ENCODE results near the gene GTF2F2.
A peak's percentile ranks its signal among the peaks of the same experiment; 100 is the strongest.
"Not testable (repeated sequence)": the region's sequence is repeated elsewhere in the genome, so short reads cannot be mapped to it uniquely, and the experiment has no call there.

The GTF2F2 gene

DNA sequence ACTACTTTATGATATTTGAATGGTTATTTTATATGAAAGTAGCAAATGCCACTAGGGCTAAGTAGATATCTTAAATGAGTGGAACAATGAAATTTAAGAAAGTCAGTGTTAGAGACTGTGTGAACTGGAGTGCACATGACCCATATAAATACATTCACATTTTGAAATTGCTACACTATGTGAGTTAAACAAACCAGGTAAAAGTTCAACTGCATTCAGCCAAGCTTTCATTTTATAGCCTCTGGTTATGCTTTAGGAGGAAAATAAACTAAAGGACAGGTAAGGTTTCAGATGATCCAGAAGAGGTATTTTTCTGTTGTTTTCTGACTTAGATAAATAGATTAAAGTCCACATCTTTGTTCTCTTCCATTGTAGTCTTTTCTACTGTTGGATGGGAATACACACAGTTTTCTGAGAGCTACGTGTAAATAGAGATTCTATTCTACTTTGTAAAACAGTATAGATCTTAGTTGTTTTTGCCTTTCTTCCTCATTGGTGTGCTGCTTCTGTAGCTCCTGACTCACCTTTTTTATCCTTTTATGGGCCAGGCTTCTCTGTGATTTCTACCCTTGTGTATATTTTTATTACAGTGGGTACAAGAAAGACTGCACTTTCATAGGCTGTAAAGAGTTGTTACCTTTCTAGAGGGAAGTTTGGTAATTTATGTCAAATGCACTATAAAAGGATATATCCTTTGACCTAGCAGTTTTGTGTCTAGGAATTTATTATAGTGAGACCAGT is 135.1 kb downstream of the GTF2F2 start:
- DNase-seq (ENCODE audit: low read depth in 2 of 2), result no peak

DNA sequence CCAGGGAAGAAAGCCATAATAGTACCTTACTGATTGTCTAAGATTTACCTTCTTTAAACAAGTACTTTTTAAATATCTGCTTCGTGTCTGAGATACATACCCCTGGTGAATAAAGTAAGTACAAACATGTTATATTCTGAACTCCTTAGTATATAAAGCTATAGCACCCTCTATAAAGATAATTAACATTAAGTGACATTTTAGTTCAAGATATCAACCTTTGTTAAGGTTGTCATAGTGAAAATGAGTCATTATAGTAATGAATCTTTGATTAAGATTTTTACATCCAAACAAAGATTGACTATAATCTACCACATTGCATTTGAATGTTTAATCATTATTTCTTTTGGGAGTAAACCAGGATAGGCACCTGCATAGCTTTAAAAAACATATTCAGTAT is 135.9 kb downstream of the GTF2F2 start:
- no peak for DNase-seq (ENCODE audit: low read depth in 2 of 2)

DNA sequence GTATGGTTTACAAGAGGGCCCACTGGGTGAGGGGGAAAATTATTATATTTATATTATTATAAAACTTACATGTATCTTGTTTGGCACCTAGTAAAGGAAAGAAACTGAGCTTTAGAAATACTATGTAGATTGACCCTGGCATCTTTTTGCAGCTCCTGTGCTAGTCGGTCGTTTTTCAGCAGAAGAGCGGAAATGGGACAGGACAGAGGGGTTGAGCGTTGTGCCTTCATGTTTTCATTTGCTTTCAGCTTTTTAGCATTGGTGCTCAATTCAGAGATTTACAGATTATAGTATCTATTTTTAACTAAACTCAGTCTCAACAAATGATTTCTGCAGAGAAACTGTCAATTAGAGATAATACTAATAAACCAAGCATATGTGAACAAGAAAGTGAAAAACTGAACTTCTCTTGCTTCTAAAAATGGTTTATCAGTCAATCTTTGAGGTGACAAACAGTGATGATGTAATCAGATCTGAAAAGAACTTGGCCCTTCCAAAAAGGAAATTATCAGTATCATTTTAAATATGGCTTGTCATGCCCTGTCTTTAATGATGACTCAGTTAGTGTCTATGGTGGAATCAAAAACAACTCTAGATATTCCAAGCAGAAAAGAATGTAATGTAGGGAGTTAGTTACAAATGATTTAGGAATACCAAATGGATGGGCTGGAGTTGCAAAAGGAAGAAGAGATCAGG is 137.5 kb downstream of the GTF2F2 start:
- no peak for DNase-seq (ENCODE audit: low read depth in 2 of 2)

DNA sequence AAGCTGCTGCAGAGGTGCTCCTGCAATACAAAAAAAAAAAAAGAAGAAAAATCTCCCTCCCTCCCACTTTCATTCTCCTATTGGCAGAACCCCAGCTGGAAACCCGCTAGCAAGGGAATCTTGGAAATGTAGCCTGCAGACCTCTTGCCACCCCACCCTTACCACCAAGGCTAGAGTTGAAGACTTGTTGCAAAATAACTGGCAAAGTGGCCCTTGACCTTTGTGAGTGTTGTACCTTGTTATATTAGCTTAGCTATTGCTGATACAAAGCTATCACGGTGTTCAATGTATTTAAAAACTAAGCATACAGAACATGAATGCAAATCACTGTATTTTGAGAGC is 138.0 kb downstream of the GTF2F2 start:
- DNase-seq (ENCODE audit: low read depth in 2 of 2), result no peak

DNA sequence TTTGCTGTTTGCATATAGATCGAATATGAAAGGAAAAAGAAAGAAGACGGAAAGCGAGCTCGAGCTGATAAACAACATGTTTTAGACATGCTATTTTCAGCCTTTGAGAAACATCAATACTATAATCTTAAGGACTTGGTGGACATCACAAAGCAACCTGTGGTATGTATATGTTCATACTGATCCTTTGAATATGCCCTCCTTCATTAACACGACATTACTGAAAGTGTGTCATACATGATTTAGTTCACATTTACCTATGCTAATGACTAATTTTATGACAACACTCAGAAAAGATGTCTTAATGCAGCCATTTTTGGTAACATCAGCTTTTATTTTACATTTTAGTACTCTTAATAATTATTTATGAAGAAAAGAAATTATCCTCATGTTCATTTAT is 146.9 kb downstream of the GTF2F2 start:
- DNase-seq (ENCODE audit: low read depth in 2 of 2), result no peak

DNA sequence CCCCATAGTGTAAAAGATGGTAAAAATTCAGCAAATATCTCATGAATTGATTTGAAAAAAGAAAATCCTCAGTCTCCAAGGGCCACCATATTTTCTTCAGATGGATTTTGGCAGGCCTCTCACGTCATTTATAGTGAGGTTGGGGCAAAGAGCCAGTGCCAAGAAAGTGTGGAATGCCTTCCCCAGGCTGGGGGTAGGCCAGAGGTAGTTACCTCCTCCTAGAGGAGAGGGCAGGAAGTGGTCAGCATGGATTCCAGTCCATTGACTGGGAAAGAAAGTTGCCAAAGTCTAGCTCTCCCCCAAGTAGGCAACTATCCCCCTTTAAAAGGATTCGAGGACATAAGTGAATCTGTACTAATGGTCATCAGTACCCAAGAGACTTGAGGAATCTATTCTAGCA is 148.9 kb downstream of the GTF2F2 start:
- no peak for DNase-seq (ENCODE audit: low read depth in 2 of 2)

DNA sequence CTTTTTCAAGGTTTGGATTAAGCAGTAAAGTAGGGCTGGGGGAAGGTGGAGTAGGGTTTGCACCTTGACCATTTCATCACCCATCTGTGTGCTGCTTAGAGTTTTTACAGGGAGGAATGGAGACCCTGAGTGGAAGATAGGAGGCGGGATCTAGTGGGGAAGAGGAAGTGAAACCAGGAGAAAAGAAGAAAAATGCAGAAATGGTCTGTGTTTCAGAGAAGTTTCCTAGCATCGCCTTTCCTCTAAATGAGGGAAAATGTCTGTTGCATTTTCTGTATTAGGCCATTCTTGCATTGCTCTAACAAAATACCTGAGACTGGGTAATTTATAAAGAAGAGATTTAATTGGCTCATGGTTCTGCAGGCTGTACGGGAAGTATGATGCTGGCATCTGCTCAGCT is 156.6 kb downstream of the GTF2F2 start:
- DNase-seq (ENCODE audit: low read depth in 2 of 2), result no peak

DNA sequence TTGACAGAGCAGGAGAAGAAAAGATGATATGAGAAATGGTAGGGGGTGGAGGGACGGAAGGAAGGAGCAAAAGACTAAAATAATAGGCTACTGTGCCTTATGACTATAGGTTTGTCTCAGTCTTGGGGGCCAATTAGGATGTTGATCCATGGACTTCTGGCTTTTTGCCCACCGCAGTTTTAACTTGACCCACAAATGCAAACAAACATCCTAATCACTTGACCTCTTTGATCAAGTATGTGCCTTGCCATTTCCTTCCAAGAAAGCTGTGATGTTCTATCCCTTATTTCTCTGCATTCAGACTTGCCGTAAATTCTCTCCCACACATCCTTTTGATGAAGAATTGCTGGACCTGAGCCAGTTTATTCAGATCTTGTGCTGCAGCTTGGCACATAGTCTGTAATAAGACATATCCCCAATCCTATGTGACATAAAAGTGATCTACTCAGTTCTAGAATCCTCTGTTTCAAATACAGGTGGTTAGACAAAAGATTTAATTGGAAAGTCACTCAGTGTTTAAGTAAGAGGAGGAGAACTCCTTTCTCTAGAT is 157.9 kb downstream of the GTF2F2 start:
- no peak for DNase-seq (ENCODE audit: low read depth in 2 of 2)

DNA sequence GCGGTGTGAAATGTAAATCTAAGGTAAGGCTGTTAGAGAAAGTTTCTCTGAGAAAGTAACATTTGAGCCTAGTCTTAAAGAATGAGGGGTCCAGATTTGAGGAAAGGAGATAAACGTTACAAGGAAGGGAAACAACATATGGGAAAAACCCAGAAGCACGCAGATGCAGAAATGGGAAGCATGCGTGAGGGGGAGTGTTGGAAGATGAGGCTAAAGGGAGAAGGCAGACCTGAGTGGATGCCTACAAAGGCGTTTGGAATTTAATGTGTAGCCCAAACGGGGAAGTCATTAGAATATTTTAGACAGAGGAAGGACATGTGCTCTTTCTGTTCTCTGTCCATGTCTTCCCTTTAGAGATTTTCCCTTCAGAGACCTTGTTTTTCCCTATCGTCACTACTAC is 159.7 kb downstream of the GTF2F2 start:
- DNase-seq (ENCODE audit: low read depth in 2 of 2), result no peak

DNA sequence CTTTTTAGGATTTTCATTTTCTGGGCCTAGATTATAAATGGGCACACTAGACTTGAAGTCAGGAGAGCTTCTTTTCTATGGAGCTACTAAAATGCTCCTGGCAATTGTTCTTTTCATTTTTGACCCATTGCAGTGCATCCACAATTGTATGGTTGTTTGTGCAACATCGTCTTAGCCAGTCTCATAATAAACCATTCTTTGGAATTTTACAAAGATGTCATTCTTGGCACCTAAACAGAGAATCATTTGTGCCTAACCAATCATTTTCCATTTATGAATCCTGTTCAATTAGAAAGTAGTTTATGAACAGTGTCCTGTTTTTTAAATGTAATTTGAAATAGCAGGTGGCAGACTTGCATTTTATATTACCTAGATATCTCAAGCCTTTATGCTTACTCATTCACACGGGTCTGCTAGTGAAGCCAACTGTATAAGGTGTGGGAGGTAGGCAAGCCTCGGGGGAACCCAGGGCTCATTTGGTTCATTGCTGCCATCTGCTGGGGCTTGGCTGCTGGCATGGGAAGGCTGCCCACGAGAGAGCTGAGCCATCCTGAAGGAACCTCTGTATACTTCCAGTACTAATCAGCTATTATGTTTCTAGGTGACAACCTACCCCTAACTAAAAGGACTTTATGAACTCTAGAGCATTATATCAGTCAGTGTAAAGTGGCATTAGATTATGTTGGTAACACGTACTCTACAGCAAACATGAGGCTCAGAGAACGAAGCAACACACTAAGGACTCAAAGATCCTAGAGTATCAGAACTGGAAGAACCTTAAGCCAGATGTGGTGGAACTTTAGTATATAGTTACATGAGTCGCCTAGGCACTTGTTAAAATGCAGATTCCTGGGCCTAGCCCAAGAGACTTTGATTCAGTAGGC is 160.7 kb downstream of the GTF2F2 start:
- peak; percentile 45 to 47 for DNase-seq (ENCODE audit: low read depth in 2 of 2)

DNA sequence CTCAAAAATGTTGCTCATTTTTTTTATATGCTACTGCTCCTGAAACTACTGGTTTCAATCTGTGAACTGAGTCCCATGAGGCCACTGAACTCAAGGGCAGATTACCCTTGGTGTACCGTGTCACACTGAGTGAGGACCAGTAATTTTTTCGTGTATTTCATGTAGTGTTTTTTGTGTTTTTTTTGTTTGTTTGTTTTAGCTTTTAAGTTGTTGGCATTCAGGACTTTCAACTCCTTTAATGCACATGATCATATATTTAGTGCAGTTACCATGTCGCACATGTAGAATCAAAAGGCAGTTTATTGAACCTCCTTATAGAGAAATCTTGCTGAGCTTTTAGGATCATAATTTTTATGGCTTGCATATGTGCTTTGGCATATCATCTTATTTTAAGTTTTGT is 162.7 kb downstream of the GTF2F2 start:
- no peak for DNase-seq (ENCODE audit: low read depth in 2 of 2)

DNA sequence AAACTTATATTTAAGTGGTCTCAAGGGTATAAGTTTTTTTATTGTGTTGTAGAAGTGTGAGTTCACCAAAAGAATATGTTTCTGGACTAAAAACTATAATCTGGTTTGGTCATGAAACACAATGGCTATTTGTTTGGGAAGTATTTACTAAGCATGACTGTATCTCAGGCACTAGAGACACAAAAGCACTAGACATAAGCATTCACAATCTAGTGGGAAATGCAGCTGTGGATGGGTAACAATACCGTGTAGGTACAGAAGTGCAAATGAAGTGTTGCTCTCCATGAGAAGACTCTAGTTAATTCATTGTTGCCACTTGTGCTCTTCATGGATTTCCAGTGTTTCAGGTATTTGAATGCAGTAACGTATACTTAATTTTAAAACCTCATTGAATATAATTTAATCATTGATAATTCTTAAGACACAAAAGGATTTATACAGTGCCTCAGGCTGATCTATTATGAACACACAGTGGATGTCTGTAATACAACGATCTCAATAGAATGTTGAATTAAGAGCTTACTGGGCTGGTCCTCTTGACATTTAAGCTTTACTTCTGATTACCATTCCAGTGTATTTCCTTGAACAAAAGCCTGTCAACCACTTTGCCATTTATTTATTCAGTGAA is 169.7 kb downstream of the GTF2F2 start:
- no peak for DNase-seq (ENCODE audit: low read depth in 2 of 2)

DNA sequence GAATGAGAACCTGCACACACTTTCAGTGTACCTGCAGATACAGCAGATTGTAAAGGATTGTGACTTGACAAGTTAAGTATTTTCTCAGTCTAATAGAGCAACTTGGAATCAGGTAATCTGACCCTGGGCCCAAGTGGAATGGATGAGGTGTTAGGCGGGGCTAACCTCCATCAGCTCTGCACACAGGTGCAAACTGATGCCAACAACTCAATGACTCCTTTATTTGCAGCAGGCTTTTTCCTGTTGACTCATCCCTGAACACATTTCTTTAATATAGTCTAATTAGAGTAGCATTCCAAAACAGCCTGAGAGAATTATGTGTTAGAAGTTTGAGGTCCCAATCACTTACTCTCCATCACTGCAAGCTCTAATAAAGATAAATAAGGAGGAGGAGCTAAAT is 171.9 kb downstream of the GTF2F2 start:
- DNase-seq (ENCODE audit: low read depth in 2 of 2), result no peak

DNA sequence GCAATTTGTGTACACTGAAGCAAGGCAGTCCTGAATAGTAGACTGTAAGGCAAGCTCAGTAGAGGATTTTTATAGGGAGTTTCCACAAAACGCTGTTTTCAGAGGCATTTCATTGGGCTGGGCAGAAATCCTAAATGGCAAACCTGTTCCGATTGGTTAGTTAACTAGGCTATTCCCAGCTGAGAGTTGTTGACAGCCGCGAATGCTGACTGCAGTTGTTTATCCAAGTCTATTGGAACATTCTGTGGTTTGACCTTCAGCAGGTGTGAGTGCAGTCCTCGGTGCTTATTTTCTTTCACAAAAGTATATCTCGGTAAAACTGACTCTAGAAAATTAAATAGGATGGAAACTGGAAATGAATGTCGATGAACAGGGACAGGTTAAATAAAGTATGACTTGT is 175.2 kb downstream of the GTF2F2 start:
- no peak for DNase-seq (ENCODE audit: low read depth in 2 of 2)

DNA sequence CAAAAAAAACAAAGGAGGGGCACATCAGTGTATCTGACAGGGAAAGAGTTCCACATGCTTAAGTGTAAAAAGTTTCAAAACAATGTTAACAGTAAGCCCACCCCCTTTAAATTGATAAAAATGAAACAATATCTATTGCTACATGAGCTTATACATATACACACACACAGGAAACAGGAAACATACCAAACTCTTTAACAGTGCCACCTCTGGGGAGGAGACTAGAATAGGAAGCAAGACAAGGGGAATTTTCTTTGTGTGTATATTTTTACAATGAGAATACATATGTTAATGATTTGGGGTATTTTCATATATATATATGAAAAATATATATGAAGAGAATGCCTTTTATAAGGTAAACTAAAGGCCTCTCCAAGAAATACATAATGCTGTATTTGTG is 175.9 kb downstream of the GTF2F2 start:
- DNase-seq (ENCODE audit: low read depth in 2 of 2), result no peak

DNA sequence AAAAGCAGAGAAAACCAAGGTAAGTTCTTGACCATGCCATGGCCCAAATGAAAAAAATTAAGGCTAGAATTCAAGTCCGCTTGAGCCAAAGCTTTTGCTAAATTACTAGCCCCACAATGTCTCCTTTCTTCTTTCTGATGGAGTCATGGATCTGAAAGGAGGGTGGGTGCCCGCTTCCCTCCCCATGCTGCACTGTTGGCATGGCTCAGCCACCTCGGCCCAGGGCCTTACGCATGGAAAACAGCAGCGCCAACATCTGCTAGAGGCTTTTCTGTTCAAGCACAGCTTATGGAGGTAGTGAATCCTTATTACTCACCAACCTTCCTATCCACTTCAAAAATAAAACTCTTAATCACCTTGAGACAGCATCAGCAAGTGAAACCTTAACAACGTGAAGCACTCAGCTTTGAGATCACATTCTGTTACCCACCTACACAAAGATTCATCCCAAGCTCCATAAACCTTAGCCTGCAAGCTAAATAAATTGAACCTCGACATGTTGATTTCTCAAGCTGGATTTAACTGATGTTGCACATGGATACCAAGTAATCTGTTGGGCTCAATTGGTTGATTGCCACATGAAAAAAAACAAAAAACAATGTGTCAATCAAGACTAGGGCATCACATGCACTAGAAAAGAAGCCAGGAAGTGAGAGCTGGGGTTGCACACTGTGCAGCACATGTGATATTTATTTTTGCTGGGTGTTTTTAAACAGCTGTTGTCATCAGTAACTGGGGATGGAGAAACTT is 177.3 kb downstream of the GTF2F2 start:
- DNase-seq (ENCODE audit: low read depth in 2 of 2), result no peak

DNA sequence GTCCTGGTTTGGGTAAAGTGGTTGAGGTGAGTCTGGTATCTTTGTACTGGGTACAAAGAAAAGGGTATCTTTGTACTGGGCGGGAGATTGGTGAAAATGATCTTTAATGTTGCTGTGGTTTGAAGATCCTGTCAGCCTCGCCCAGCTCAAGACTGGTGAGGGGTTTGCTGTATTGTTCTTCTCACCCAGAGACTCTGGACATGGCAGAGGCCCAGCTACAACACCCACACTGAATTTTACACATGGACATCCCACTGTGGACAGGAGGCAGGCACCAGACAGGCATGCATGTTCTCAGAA is 177.8 kb downstream of the GTF2F2 start:
- no peak for DNase-seq (ENCODE audit: low read depth in 2 of 2)

DNA sequence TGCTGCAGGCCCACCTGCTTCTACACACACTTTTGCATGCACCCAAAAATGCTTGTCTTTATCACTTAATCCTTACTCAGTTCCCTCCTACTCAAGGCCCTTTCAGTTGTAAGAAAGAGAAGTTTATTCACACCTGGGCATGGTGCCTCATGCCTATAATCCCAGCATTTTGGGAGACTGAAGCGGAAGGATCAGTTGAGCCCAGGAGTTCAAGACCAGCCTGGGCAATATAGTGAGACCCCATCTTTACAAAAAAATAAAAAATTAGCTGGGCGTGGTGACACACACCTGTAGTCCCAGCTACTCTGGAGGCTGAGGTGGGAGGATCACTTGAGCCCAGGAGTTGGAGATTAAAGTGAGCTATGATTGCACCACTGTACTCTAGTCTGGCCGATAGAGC is 178.2 kb downstream of the GTF2F2 start:
- DNase-seq (ENCODE audit: low read depth in 2 of 2), result not testable (repeated sequence)

DNA sequence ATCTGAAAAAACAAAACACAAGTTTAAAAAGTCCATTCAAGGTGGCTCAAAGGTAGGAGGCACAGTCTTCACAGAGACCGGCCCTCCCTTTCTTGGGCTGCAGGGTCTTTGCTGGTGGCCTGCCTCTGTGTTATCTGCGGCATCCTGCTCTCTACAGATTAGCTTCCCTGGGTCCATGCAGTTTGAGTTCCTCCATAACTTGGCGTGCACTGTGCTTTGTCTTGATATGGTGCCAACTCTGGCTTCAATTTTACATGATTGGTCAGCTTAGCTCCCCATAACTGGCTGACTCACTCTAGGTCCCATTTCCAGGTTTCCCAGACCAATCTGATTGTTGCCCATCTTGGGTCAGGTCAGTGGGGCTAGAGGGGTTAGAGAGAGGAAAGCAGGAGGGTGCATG is 178.9 kb downstream of the GTF2F2 start:
- DNase-seq (ENCODE audit: low read depth in 2 of 2), result no peak

DNA sequence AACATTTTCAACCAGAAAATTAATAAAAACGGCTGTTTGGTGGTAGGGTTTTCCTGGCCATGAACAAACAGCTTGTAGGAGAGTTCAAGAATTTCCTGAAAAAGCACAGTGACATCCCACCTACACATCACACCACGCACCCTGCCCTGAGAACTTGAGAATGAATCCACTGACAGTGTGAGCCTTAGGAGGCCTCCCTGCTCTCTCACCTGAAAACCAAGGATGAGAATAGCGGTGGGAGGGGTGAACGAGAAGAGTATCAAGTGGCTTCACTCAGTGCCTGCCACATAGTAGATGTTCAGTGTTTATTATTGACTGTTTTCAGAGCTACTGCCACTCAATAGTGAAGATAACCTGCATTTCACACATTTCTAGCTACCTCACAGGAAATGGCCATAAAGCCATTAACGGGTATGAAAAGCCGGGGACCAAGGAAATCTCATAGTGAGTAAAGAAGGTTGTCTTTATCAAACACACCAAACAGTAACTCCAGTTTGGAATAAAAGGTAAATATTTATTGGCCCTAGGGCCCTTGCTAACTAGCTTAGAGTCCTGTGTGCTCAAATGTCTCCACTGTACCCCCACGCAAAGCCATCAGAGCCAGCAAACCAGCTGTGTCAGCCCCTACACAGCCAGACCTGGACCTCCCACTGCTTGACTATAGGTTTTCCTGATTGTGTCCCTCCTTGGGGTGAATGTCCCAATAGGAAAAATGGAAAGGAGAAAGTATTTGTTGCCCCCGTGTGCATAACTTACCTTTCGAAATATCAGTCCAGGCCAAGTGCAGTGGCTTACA is 180.1 kb downstream of the GTF2F2 start:
- no peak for DNase-seq (ENCODE audit: low read depth in 2 of 2)

DNA sequence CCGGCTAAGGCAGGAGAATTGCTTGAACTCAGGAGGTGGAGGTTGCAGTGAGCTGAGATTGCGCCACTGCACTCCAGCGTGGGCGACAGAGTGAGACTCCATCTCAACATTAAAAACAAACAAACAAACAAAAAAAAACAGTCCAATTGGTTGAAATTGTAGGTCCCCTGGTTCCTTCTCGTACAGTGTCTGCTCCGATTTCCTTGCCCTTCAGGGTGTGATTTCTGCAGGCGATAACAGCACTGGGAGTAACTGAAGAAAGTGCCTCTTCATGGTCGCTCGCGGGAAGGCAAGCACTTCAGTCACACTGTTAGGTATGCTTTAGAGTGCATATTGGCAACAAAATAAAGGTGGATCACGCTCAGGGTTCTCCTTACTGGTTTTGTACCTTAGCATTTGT is 181.0 kb downstream of the GTF2F2 start:
- DNase-seq (ENCODE audit: low read depth in 2 of 2), result no peak
